Measurements from ENCODE around the gene FMN2. TPM values are rescaled to one million over a fixed set of nuclear protein-coding genes. Genes with fewer than 3 reads are reported as not detected.

FMN2 gene
- total RNA-seq, 2 donors from 2014 or later = 26.9 to 27.2 TPM

DNA sequence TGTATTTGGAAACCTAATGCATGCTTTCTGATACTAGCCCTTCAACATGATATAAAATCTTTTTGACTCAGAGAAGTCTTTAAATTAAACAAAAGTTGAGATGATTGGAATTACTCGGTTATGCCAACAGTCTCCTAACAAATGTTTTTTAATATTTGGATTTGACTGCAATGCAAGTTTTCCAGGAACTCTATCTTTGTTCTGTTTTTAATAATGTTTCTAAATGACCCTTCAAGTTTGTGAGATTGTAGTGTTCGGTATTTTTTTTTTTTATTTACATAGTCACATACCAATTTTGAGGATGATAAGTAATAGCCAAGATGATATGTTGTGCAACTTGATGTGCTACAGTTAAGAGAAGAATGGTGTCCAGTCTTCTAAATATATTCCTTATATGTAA is 258.0 kb downstream of the FMN2 start:
- no peak overlapping the region for H3K9ac ChIP-seq (ENCODE audit: extremely low read depth, low read length, poor library complexity, severe bottlenecking)
- TF ChIP-seq, protein P1, sequence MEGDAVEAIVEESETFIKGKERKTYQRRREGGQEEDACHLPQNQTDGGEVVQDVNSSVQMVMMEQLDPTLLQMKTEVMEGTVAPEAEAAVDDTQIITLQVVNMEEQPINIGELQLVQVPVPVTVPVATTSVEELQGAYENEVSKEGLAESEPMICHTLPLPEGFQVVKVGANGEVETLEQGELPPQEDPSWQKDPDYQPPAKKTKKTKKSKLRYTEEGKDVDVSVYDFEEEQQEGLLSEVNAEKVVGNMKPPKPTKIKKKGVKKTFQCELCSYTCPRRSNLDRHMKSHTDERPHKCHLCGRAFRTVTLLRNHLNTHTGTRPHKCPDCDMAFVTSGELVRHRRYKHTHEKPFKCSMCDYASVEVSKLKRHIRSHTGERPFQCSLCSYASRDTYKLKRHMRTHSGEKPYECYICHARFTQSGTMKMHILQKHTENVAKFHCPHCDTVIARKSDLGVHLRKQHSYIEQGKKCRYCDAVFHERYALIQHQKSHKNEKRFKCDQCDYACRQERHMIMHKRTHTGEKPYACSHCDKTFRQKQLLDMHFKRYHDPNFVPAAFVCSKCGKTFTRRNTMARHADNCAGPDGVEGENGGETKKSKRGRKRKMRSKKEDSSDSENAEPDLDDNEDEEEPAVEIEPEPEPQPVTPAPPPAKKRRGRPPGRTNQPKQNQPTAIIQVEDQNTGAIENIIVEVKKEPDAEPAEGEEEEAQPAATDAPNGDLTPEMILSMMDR (conservative IDR thresholded peaks at IDR 0.05) = no peak
- H3K27ac Mint-ChIP-seq = no peak overlapping the region
- H3K9me3 ChIP-seq (ENCODE audit: control insufficient read depth, low read length) = no peaks in the 10 kb centered on the region
- H3K4me3 Mint-ChIP-seq = no peak overlapping the region
- no peak for DNase-seq
- no peaks in the 10 kb centered on the region for H3K27me3 ChIP-seq (ENCODE audit: control insufficient read depth, insufficient read depth, low read length, poor library complexity, severe bottlenecking)
- peaks cover 6% of the 10 kb centered on the region for H3K4me1 Mint-ChIP-seq
- H3K9me3 Mint-ChIP-seq = no peaks in the 10 kb centered on the region
- no peaks in the 10 kb centered on the region for H3K4me1 ChIP-seq (ENCODE audit: control insufficient read depth, insufficient read depth, low read length)
- 86 to 88% methylated on average over 1 of the region's 2 CpGs for WGBS, 2 experiments (ENCODE audit: insufficient coverage in 1 of 2, insufficient read length in 1 of 2)
- H3K27ac ChIP-seq (ENCODE audit: low read depth, low read length) = no peak overlapping the region
- peaks cover 73% of the 10 kb centered on the region for H3K36me3 ChIP-seq (ENCODE audit: control insufficient read depth, insufficient read depth, low read length)
- peaks cover 29% of the 10 kb centered on the region for H3K36me3 Mint-ChIP-seq (ENCODE audit: low read depth)
- H3K4me3 ChIP-seq (ENCODE audit: low read length) = no peak overlapping the region
- H3K27me3 Mint-ChIP-seq (ENCODE audit: insufficient read depth) = no peaks in the 10 kb centered on the region

DNA sequence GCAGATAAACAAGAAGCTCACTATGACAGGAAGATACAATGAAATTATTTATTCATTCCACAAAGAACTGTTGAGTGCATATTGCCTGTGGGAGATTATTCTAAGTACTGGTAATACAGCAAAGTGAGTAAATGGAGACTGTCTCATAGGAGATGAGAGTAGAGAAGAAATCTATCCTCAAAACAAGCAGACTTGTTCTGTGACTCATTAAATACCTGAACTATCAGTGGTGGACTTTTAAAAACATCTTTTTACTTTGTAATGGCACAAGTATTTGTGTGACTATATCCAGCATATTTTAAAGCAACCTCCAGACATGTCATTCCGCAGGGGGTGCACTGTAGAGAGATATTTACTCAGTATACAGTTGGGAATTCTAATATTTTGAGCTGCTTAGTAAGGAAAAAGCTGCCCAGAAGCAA is 259.2 kb downstream of the FMN2 start:
- DNase-seq = no peak
- H3K36me3 ChIP-seq (ENCODE audit: control insufficient read depth, insufficient read depth, low read length) = peaks cover 75% of the 10 kb centered on the region
- no peaks in the 10 kb centered on the region for H3K9me3 ChIP-seq (ENCODE audit: control insufficient read depth, low read length)
- Mint-ChIP-seq H3K4me3 (no peak overlapping the region), H3K36me3 (ENCODE audit: low read depth) (peaks cover 24% of the 10 kb centered on the region), H3K4me1 (peaks cover 6% of the 10 kb centered on the region), H3K9me3 (no peaks in the 10 kb centered on the region), H3K27ac (no peak overlapping the region), H3K27me3 (ENCODE audit: insufficient read depth) (no peaks in the 10 kb centered on the region)
- H3K27me3 ChIP-seq (ENCODE audit: control insufficient read depth, insufficient read depth, low read length, poor library complexity, severe bottlenecking) = no peaks in the 10 kb centered on the region
- H3K9ac ChIP-seq (ENCODE audit: extremely low read depth, low read length, poor library complexity, severe bottlenecking) = no peak overlapping the region
- no peak overlapping the region for H3K4me3 ChIP-seq (ENCODE audit: low read length)
- no peaks in the 10 kb centered on the region for H3K4me1 ChIP-seq (ENCODE audit: control insufficient read depth, insufficient read depth, low read length)
- TF ChIP-seq, protein P1 (conservative IDR thresholded peaks at IDR 0.05) = no peak
- WGBS, 2 experiments (ENCODE audit: insufficient coverage in 1 of 2, insufficient read length in 1 of 2) = 92% methylated on average over 1 of the region's 1 CpG; no CpG with 5 or more reads in 1 of the 2 experiments
- H3K27ac ChIP-seq (ENCODE audit: low read depth, low read length) = no peak overlapping the region

DNA sequence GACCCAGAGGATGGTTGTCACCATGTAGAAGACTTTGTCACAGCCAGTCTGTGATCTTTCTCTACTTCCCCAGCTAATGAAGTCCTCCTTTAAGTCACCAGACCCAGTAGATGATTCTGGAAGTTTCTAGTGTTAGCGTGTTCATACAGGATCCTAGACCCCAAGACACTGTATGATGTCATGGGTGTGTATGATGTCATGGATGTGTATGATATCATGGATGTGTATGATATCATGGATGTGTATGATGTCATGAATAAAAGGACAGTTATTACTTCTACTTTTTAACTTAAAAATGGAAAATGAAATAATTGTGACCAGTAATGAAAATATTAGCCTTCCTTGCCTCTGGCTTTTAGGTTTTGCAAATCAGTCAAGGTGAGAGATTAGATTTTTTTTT is 260.0 kb downstream of the FMN2 start:
- Histone ChIP-seq H3K4me1 (ENCODE audit: control insufficient read depth, insufficient read depth, low read length) (no peaks in the 10 kb centered on the region), H3K9ac (ENCODE audit: extremely low read depth, low read length, poor library complexity, severe bottlenecking) (no peak overlapping the region), H3K4me3 (ENCODE audit: low read length) (no peak overlapping the region), H3K27ac (ENCODE audit: low read depth, low read length) (no peak overlapping the region), H3K36me3 (ENCODE audit: control insufficient read depth, insufficient read depth, low read length) (peaks cover 79% of the 10 kb centered on the region), H3K9me3 (ENCODE audit: control insufficient read depth, low read length) (no peaks in the 10 kb centered on the region), H3K27me3 (ENCODE audit: control insufficient read depth, insufficient read depth, low read length, poor library complexity, severe bottlenecking) (no peaks in the 10 kb centered on the region)
- peaks cover 26% of the 10 kb centered on the region for H3K36me3 Mint-ChIP-seq (ENCODE audit: low read depth)
- no peak for DNase-seq
- H3K27ac Mint-ChIP-seq = no peak overlapping the region
- peaks cover 6% of the 10 kb centered on the region for H3K4me1 Mint-ChIP-seq
- TF ChIP-seq, protein P1 (conservative IDR thresholded peaks at IDR 0.05) = no peak
- no peak overlapping the region for H3K4me3 Mint-ChIP-seq
- H3K9me3 Mint-ChIP-seq = no peaks in the 10 kb centered on the region
- whole genome bisulfite sequencing, 2 experiments (ENCODE audit: insufficient coverage in 1 of 2, insufficient read length in 1 of 2) = 100% methylated on average over 1 of the region's 1 CpG; no CpG with 5 or more reads in 1 of the 2 experiments
- no peaks in the 10 kb centered on the region for H3K27me3 Mint-ChIP-seq (ENCODE audit: insufficient read depth)

All from endodermal cell (in vitro differentiated cells).